Neural progenitor cell (in vitro differentiated cells): ENCODE measurements around the gene TIAM2. TPM values are rescaled to one million over a fixed set of nuclear protein-coding genes. Genes with fewer than 3 reads are reported as not detected.

Source experiments
- DNase-seq: peaks from one replicate; pipeline ENCODE4 v3.0.0-alpha.2; 2016; ENCODE audit warnings: low spot score
- H2AFZ ChIP-seq: fragments of 200-600 bp; sonication (generic); replicated peaks from 2 replicates; pipeline ENCODE4 v1.6.1; 2016; ENCODE audit warnings: antibody characterized with exemption
- H3F3A ChIP-seq: fragments of 200-600 bp; sonication (generic); 2 replicates; pipeline ENCODE4 v1.6.1; 2016; ENCODE audit warnings: antibody characterized with exemption, low read depth
- H3K27ac ChIP-seq: fragments of 200-600 bp; sonication (generic); 2 replicates; pipeline ENCODE4 v1.5.1; 2016; ENCODE audit warnings: mild to moderate bottlenecking
- H3K27me3 ChIP-seq: fragments of 200-600 bp; sonication (generic); 2 replicates; pipeline ENCODE4 v1.6.1; 2016; ENCODE audit warnings: mild to moderate bottlenecking, moderate library complexity
- H3K36me3 ChIP-seq: fragments of 200-600 bp; sonication (generic); 2 replicates; pipeline ENCODE4 v1.5.1; 2016
- H3K4me1 ChIP-seq: fragments of 200-600 bp; sonication (generic); 2 replicates; pipeline ENCODE4 v1.6.1; 2016; ENCODE audit warnings: mixed run types
- H3K4me2 ChIP-seq: fragments of 200-600 bp; sonication (generic); 2 replicates; pipeline ENCODE4 v1.6.1; 2016
- H3K4me3 ChIP-seq: fragments of 200-600 bp; sonication (generic); 2 replicates; pipeline ENCODE4 v1.5.1; 2016
- H3K79me2 ChIP-seq: fragments of 200-600 bp; sonication (generic); 2 replicates; pipeline ENCODE4 v1.6.1; 2016; ENCODE audit warnings: low read depth
- H3K9ac ChIP-seq: fragments of 200-600 bp; sonication (generic); 2 replicates; pipeline ENCODE4 v1.6.1; 2016
- H3K9me3 ChIP-seq: fragments of 200-600 bp; sonication (generic); 2 replicates; pipeline ENCODE4 v1.5.1; 2016; ENCODE audit warnings: low read depth
- H4K20me1 ChIP-seq: fragments of 200-600 bp; sonication (generic); 2 replicates; pipeline ENCODE4 v1.6.1; 2016; ENCODE audit warnings: low read depth
- H3K27ac Mint-ChIP-seq: 3 replicates; pipeline ENCODE4 v1.8.0; 2021; ENCODE audit warnings: mixed read lengths
- H3K27me3 Mint-ChIP-seq: 2 replicates; pipeline ENCODE4 v1.8.0; 2022; ENCODE audit warnings: low read depth, mild to moderate bottlenecking, inconsistent platforms, moderate library complexity, mixed read lengths; ENCODE audit not compliant: insufficient read depth
- H3K36me3 Mint-ChIP-seq: 3 replicates; pipeline ENCODE4 v1.8.0; 2021; ENCODE audit warnings: mixed read lengths
- H3K4me1 Mint-ChIP-seq: 3 replicates; pipeline ENCODE4 v1.8.0; 2021; ENCODE audit warnings: mixed read lengths
- H3K4me3 Mint-ChIP-seq: 3 replicates; pipeline ENCODE4 v1.8.0; 2021; ENCODE audit warnings: mild to moderate bottlenecking, moderate library complexity, mixed read lengths
- H3K9me3 Mint-ChIP-seq: 3 replicates; pipeline ENCODE4 v1.8.0; 2020; ENCODE audit warnings: mixed read lengths
- CTCF ChIP-seq: fragments of 200-600 bp; sonication (generic); IDR thresholded peaks from 2 replicates; pipeline ENCODE4 v1.5.1; 2017; ENCODE audit warnings: antibody characterized with exemption, mild to moderate bottlenecking
- EZH2 ChIP-seq: fragments of 200-600 bp; sonication (generic); IDR thresholded peaks from 2 replicates; pipeline ENCODE4 v1.6.1; 2017; ENCODE audit warnings: antibody characterized with exemption, mild to moderate bottlenecking, moderate library complexity
- EZH2phosphoT487 ChIP-seq: fragments of 200-600 bp; sonication (generic); IDR thresholded peaks from 2 replicates; pipeline ENCODE4 v1.6.1; 2017; ENCODE audit warnings: antibody characterized with exemption
- total RNA-seq: library from RNA; depleted of rRNA; stranded (reverse); fragments of >200 nt; gene quantifications from 2 replicates; pipeline ENCODE4 v1.2.3, GENCODE V29; 2015; ENCODE audit warnings: low replicate concordance

The TIAM2 gene
- total RNA-seq, 1 donor from 2014 or later: 22.8 TPM

- no peak within 1 kb of the TSS for H3K4me2 ChIP-seq
- no peak within 1 kb of the TSS for H3K27ac ChIP-seq
- no peak within 1 kb of the TSS for H3K9ac ChIP-seq
- Mint-ChIP-seq H3K27ac (no peak within 1 kb of the TSS), H3K27me3 (no peaks in the 10 kb centered on the region), H3K4me1 (peaks cover 39% of the 10 kb centered on the region), H3K4me3 (no peak within 1 kb of the TSS), H3K36me3 (peaks cover 27% of the 10 kb centered on the region), H3K9me3 (no peaks in the 10 kb centered on the region)
- peaks cover 21% of the 10 kb centered on the region for H3F3A ChIP-seq
- H3K27me3 ChIP-seq: no peaks in the 10 kb centered on the region
- no peak within 1 kb of the TSS for H3K4me3 ChIP-seq
- no peaks in the 10 kb centered on the region for H3K36me3 ChIP-seq
- H3K9me3 ChIP-seq: no peaks in the 10 kb centered on the region
- H3K79me2 ChIP-seq: no peaks in the 10 kb centered on the region
- no peak within 1 kb of the TSS for H2AFZ ChIP-seq
- no peak for DNase-seq
- no peak for TF ChIP-seq CTCF
- no peak for TF ChIP-seq EZH2phosphoT487
- no peak for TF ChIP-seq EZH2
- peaks cover 4% of the 10 kb centered on the region for H4K20me1 ChIP-seq
- H3K4me1 ChIP-seq: peaks cover 18% of the 10 kb centered on the region
These were observed 268.4 kb downstream of the TIAM2 start, which contains the start of gene CLDN20 for GRCh38 chr6:155263373-155264063. TSS of gene CLDN20 (plus strand) at chr6:155264013. CDS start at chr6:155275720, 11,707 bp downstream.

- Histone ChIP-seq H2AFZ (no peak overlapping the region), H3K79me2 (no peaks in the 10 kb centered on the region), H3K4me2 (no peak overlapping the region), H3K27ac (no peak overlapping the region), H3K9ac (no peak overlapping the region), H3K4me3 (no peak overlapping the region), H3K36me3 (no peaks in the 10 kb centered on the region), H3K9me3 (no peaks in the 10 kb centered on the region), H4K20me1 (peaks cover 7% of the 10 kb centered on the region), H3F3A (peaks cover 24% of the 10 kb centered on the region), H3K4me1 (peaks cover 21% of the 10 kb centered on the region), H3K27me3 (no peaks in the 10 kb centered on the region)
- no peak for DNase-seq
- no peak overlapping the region for H3K4me3 Mint-ChIP-seq
- no peaks in the 10 kb centered on the region for H3K9me3 Mint-ChIP-seq
- no peak for TF ChIP-seq EZH2
- TF ChIP-seq EZH2phosphoT487: no peak
- no peak for TF ChIP-seq CTCF
- H3K27me3 Mint-ChIP-seq: no peaks in the 10 kb centered on the region
- no peak overlapping the region for H3K27ac Mint-ChIP-seq
- peaks cover 43% of the 10 kb centered on the region for H3K4me1 Mint-ChIP-seq
- H3K36me3 Mint-ChIP-seq: peaks cover 26% of the 10 kb centered on the region
These were observed 269.7 kb downstream of the TIAM2 start for GRCh38 chr6:155264693-155265320.

GRCh38 chr6:155265843-155266535, 270.9 kb downstream of the TIAM2 start:
- H3K4me1 ChIP-seq: peaks cover 29% of the 10 kb centered on the region
- Mint-ChIP-seq H3K27me3 (peaks cover 3% of the 10 kb centered on the region), H3K36me3 (peaks cover 21% of the 10 kb centered on the region), H3K4me1 (peaks cover 44% of the 10 kb centered on the region), H3K4me3 (no peak overlapping the region), H3K9me3 (no peaks in the 10 kb centered on the region), H3K27ac (no peak overlapping the region)
- no peaks in the 10 kb centered on the region for H3K36me3 ChIP-seq
- no peak overlapping the region for H3K4me3 ChIP-seq
- H3K9ac ChIP-seq: no peak overlapping the region
- H3K27ac ChIP-seq: no peak overlapping the region
- H3K79me2 ChIP-seq: no peaks in the 10 kb centered on the region
- H4K20me1 ChIP-seq: peaks cover 7% of the 10 kb centered on the region
- H3K9me3 ChIP-seq: no peaks in the 10 kb centered on the region
- no peak overlapping the region for H2AFZ ChIP-seq
- TF ChIP-seq EZH2 (no peak), EZH2phosphoT487 (no peak), CTCF (no peak)
- H3F3A ChIP-seq: peaks cover 24% of the 10 kb centered on the region
- no peaks in the 10 kb centered on the region for H3K27me3 ChIP-seq
- DNase-seq: no peak
- H3K4me2 ChIP-seq: no peak overlapping the region
